Stimulated activated CD8-positive, alpha-beta memory T cell treated with anti-CD3 and anti-CD28 coated beads, Interleukin-12 subunit alpha, Interleukin-12 subunit beta, amount 100 ng/mL, for 1 hour (primary cell): ENCODE results near the gene KRAS.

Experiments
- DNase-seq: peaks from one replicate; pipeline ENCODE4 v3.0.0-alpha.2; 2020; ENCODE audit warnings: low read depth

The KRAS gene

GRCh38 chr12:25256005-25256404, 5.3 kb upstream of the KRAS start:
- DNase-seq, result no peak

GRCh38 chr12:25254271-25254880, 3.6 kb upstream of the KRAS start:
- no peak for DNase-seq

GRCh38 chr12:25253371-25254068, 2.8 kb upstream of the KRAS start:
- no peak for DNase-seq

GRCh38 chr12:25252946-25253345, 2.2 kb upstream of the KRAS start:
- no peak for DNase-seq

DNA sequence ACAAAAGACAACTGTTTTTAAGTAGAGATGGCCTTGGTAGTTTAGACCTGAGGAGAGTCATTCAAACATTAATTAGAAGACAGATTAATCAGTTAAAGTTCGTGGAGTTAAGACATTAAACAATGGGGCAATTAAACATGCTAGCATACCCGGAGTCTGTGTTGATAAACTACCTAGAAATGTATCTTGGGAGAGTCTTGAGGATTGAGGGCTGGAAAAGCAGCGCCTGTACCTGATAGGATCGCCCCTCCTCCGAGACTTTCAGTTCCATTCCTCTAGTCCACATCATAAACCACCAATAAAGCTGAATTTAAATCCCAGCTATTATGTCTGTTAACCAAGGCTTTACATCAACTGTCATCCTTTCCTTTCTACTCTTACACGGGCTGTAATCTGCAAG, 1.0 kb upstream of the KRAS start:
- no peak for DNase-seq

GRCh38 chr12:25249931-25250738, 594 bp downstream of the KRAS start:
- DNase-seq, result peak; percentile 21

GRCh38 chr12:25248732-25249131, 2.0 kb downstream of the KRAS start:
- DNase-seq, result no peak

- DNase-seq, result no peak
Observed at GRCh38 chr12:25248137-25248536, 2.6 kb downstream of the KRAS start.

GRCh38 chr12:25245491-25245890, 5.2 kb downstream of the KRAS start:
- DNase-seq, result no peak

DNA sequence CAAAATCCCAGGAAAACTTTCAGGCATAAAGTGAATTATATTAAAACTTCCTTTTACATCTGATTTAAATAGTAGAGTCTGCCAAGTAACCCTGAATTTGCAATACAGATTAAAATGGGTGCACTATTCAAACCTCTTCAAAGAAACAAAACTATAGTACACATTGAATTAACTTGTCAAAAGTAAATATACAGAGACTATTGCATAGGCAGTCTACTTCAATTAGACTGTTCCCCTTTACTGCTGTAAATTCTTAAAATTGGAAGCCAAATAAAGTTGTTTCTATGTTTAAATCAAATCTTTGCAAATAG, 7.1 kb downstream of the KRAS start:
- DNase-seq, result no peak

GRCh38 chr12:25242981-25243679, 7.6 kb downstream of the KRAS start:
- no peak for DNase-seq

DNA sequence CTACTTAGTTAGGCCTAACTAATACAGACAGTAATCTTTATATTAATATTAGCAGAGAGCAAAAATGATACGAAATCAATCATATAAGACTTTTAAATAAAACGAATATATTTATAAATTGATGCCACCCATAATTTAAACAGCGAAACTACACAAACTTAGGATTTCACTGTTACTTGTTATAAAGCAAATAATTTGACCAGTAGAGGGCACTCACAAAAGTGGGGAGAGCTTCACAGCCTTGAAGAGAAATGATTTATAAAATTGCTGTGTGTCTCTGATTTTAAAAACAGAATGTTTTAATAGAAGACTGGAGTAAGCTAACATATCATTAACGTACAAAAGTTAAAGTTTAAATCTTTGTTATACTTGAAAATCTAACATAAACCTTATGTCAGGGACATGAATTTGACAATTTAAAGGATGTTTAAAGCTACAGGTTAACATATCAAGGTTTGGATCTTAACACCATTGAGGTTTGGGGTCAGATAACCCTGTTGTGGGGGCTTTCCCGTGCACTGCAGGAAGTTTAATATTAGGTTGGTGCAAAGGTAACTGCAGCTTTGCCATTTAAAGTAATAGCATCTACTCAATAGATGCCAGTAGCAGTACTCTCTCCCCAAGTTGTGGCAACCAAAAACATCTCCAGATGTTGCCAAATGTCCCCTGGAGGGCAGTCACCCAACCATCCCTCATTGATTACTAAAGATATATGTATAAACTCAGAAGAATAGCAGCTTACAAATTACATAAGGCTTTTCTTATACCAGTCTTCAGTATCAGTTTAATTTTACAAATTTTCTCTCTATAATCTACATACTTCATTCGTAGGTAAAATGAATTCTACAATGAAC, 9.3 kb downstream of the KRAS start:
- DNase-seq, result no peak

DNA sequence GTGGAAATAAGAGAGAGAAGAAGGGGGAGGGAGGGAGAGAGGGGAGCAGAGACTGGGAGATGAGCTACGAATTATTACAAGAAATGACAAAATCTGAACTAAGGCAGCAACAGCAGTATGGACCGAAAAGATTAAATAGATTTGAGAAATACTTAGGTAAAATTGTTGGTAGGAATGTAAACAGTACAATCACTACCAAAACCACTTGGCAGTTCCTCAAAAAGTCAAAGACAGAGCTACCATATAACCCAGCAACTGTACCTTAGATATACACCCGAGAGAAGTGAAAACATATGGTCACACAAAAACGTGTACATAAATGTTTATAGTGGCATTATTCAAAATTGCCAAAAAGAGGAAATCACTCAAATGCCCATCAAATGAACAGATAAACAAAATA, 14.1 kb downstream of the KRAS start:
- DNase-seq, result no peak

DNA sequence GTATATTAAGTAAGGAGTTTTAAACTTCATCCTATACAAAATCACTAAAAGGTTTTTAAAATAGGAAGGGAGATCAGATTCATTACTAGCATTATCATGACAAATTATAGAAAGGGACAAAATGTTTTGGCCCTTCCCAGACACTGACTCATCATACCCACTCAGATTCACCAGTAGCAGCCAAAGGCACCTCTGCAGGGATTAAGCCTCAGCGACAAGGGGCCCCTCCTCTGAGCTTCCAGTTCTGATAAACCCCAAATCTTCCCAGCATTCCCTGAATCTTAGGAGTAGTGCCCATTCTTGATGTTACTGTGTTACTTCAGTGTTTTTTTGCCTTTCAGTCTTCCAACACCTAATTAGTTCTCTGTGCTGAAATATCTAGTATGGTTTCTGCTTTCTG, 14.5 kb downstream of the KRAS start:
- no peak for DNase-seq

GRCh38 chr12:25213338-25213737, 37.4 kb downstream of the KRAS start:
- DNase-seq, result no peak

- no peak for DNase-seq
Observed at GRCh38 chr12:25208554-25208953, 42.2 kb downstream of the KRAS start.

- no peak for DNase-seq
Observed at GRCh38 chr12:25207846-25208245, 42.9 kb downstream of the KRAS start.

DNA sequence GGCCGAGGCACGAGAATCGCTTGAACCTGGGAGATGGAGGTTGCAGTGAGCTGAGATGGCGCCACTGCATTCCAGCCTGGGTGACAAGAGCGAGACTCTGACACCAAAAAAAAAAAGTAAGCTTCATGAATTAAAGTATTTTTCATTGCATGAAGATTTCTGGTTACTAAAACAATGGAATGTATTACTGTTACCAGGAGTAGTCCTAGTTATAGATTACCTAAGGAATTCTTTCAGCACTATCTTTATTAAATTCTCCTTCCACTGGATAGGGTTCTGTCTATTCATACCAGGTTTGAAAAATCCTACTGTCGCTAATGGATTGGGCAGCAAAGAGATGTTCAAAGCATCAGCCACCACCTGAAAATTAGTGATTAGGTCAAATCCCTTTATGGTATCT, 43.3 kb downstream of the KRAS start:
- no peak for DNase-seq

- DNase-seq, result no peak
Observed at GRCh38 chr12:25202137-25202536, 48.6 kb downstream of the KRAS start.

- no peak for DNase-seq
Observed at GRCh38 chr12:25200703-25201102, 50.0 kb downstream of the KRAS start.

DNA sequence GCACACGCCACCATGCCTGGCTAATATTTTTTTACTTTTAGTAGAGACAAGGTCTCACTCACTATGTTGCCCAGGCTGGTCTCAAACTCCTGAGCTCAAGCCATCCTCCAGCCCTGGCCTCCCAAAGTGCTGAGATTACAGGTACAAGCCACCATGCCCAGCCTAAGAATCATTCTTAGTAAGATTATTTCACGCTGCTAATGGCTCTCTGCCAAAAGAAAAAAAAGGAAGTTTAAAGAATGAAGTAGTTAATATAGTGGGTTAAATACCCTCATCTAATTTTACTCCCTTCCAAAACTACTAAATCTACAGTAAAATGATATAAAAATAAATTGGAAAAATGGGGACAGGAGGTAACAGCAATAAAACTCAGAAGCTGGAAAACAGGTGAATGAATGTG, 53.1 kb downstream of the KRAS start:
- no peak for DNase-seq
